Hematopoietic multipotent progenitor cell treated with erythropoietin and hydrocortisone succinate and interleukin-3 and kit ligand, for 17 days (in vitro differentiated cells): ENCODE data around the gene RAPGEF5.

ENCODE experiments used
- DNase-seq: peaks from one replicate; pipeline ENCODE4 v3.0.0-alpha.2; 2015; ENCODE audit warnings: low spot score

Gene RAPGEF5

DNA sequence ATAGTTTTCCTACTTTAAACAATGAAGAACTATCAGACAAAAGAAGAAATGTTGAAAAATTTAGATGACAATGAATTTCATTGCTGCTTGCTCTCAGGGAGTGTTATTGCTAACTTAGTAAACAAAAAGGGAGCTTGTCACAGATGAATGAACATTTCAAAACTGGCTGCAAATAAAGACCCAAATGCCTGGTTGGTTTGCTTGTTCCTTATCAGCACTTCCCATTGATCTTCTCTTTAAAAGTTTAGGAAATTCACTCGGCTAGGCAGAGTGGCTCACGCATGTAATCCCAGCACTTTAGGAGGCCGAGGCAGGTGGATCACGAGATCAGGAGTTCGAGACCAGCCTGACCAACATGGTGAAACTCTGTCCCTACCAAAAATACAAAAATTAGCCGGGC, 167.2 kb downstream of the RAPGEF5 start:
- DNase-seq = no peak

DNA sequence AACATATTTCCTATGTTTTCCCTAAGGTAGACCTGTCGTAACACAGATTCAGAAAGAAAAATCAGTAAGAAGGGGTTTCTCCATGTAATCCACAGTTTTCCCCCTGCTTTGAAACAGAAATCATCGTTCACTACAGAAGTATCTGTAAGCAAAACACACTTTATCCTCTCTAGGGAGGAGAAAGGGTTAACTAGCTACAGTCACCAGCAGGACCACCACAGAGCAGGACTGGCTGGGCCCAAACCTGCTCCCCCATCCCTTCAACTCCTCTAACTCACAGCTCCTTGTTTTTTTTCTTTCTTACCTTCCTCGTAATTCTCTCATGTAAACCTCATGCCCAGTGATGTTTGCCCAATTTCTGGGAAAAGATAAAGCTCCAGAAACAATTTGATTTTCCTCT, 167.7 kb downstream of the RAPGEF5 start:
- no peak for DNase-seq

- no peak for DNase-seq
Observed at GRCh38 chr7:22187691-22188348, 169.1 kb downstream of the RAPGEF5 start.

- DNase-seq = no peak
Observed at GRCh38 chr7:22185559-22185958, 171.4 kb downstream of the RAPGEF5 start.

- DNase-seq = no peak
Observed at GRCh38 chr7:22184549-22185199, 172.3 kb downstream of the RAPGEF5 start.

- no peak for DNase-seq
Observed at GRCh38 chr7:22183522-22184280, 173.3 kb downstream of the RAPGEF5 start.

- DNase-seq = no peak
Observed at GRCh38 chr7:22182149-22182548, 174.8 kb downstream of the RAPGEF5 start.

DNA sequence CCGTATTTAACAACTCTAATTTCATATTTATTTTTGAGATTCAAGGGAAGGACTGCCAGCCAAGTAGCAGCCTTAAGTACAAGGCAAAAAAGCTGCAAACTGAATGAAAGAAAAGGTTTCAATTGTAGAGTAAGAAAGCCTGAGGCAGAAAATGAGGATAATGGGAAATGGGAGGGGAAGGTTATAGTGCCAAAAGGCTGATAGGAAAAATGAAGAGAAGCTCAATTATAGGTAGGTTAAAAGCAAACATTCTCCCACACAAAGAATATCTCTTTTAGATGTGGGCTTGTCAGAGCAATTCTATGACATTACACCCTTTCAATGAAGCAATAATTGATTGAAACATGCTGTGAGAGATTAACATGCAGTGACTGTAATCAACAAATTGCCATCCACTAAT, 175.3 kb downstream of the RAPGEF5 start:
- no peak for DNase-seq

DNA sequence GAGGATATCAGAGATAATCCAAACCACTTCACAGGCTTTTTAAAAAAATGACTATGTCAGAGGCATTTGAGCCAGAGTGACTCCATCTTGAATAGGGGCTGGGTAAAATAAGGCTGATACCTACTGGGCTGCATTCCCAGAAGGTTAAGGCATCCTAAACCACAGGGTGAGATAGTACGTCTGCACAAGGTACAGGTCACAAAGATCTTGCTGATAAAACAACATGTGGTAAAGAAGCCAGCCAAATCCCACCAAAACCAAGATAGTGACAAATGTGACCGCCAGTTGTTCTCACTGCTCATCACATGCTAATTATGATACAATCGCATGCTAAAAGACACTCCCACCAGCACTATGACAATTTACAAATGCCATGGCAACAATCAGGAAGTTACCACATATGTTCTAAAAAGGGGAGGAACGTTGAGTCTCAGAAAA, 177.5 kb downstream of the RAPGEF5 start:
- no peak for DNase-seq

- DNase-seq = no peak
Observed at GRCh38 chr7:22178735-22179134, 178.2 kb downstream of the RAPGEF5 start.

GRCh38 chr7:22176791-22177412, 180.1 kb downstream of the RAPGEF5 start:
- no peak for DNase-seq

GRCh38 chr7:22174574-22174953, 182.4 kb downstream of the RAPGEF5 start:
- no peak for DNase-seq

GRCh38 chr7:22173685-22174573, 183.0 kb downstream of the RAPGEF5 start:
- DNase-seq = no peak

DNA sequence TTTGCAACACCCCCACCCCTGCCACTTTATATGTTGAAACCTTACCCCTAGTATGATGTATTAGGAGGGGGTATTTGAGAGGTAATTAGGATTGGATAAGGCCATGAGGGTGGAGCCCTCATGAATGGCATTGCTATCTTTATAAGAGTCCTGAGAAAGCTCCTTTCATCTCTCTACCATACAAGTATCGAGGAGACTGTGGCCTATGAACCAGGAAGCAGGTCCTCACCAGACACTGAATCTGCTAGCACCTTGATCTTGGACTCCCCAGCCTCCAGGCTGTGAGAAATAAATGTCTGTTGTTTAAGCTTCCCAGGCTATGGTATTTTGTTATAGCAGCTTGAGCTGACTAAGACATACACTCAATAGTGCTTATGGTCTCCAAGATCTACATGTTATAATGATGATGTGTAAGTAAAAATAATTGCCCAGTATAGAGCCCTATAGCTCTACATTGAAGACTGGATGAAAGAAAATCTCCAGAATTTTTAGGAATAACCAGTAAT, 188.8 kb downstream of the RAPGEF5 start:
- no peak for DNase-seq

DNA sequence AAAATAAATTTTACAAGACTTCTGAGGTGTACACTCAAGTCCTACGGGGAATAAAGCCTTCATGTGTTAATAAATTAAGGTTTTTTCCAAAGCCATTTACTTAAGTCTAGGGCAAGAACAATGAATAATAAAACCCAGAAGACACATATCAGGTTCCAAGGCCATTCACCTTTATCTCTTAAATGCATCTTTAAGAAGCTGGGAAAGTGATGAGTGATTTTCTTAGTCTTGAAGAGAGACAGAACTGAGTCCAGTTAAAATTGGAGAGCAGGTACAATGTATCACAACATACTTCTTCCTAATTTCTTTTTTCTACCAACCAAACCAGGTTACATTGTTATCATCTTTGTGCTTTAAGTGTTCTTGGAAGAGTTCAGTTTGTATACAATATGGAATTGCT, 189.5 kb downstream of the RAPGEF5 start:
- DNase-seq = no peak

- DNase-seq = no peak
Observed at GRCh38 chr7:22166928-22167327, 190.0 kb downstream of the RAPGEF5 start.

- no peak for DNase-seq
Observed at GRCh38 chr7:22159341-22159740, 197.6 kb downstream of the RAPGEF5 start.

GRCh38 chr7:22157552-22157951, 199.4 kb downstream of the RAPGEF5 start:
- DNase-seq = no peak

GRCh38 chr7:22156205-22156604, 200.7 kb downstream of the RAPGEF5 start:
- no peak for DNase-seq

DNA sequence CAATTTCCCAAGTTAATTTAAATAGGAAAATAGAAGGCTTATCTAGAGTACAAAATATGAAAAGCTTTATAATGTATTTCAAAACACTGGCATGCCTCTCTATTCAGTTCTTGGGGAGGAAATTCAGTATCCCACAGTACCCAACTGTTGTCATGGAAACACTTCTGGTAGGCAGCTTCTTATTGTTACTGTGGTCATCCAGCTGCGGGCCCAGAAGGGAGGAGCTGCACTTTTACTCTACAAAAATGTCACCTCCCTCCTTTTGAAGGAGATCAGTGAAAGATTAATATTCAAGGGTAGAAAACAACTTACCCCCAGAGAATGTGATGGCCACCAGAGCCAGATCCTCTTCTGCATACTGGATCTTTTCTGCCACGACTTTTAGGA, 202.8 kb downstream of the RAPGEF5 start:
- DNase-seq = no peak

DNA sequence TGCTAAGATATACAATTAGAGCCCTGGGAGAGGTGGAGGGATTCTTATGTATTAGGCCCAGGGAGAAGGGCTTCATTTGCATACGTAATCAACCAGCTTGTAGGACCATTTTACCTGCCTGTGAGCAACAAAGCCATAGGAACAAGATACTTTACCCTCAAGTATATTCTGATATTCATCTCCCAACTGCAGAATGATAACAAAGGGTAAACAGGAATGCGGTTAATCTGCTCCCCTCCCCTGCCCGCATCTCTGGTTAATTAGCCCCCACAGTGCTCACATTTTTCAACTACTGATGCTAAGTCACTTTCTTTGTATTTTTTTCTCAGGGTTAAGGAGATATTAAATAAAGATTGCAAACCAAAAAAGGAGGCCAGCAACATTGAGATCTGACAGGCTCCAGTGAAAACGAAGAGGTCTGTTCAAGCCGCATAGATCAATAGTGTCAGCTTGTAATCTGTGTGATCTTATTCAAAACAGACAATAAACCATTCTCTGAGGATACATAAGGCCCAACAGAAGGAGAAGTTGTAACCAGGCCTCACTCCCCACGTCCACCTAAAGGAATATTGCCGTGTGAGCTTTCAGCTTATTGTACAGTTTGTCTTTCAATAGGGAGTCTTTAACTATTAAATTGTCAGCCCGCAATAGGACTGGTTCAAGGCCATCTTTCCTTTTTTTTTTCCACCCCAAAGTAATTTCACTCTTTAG, 203.4 kb downstream of the RAPGEF5 start:
- DNase-seq = no peak
